Activated B cell treated with CpG ODN at 0.5 μM for 24 hours (primary cell): Measurements from ENCODE around the gene FGD5. TPM values are rescaled to one million over a fixed set of nuclear protein-coding genes. Genes with fewer than 3 reads are reported as not detected.

Experiments
- ATAC-seq: fragments of 200-7000 bp; cut with Tn5 transposase; one replicate; pipeline ENCODE4 v1.10.0; 2021; ENCODE audit warnings: low read depth, mild to moderate bottlenecking, moderate library complexity
- CTCF ChIA-PET: fragments of 350-600 bp; sonication (Branson Sonifier 250); formaldehyde crosslinking; loops from one replicate; lab custom pipeline; 2021; ENCODE audit warnings: antibody characterized with exemption; lab: Charles Lee
- POLR2A ChIA-PET: fragments of 350-600 bp; sonication (Branson Sonifier 250); formaldehyde crosslinking; loops from one replicate; lab custom pipeline; 2021; ENCODE audit warnings: antibody characterized with exemption; lab: Charles Lee
- DNase-seq: peaks from one replicate; pipeline ENCODE4 v3.0.0; 2022
- H3K27ac Mint-ChIP-seq: one replicate; pipeline ENCODE4 v1.8.0; 2020; ENCODE audit warnings: mixed read lengths
- H3K27me3 Mint-ChIP-seq: one replicate; pipeline ENCODE4 v1.8.0; 2021; ENCODE audit warnings: mixed read lengths
- H3K36me3 Mint-ChIP-seq: one replicate; pipeline ENCODE4 v1.8.0; 2021; ENCODE audit warnings: low read depth, mixed read lengths
- H3K4me1 Mint-ChIP-seq: one replicate; pipeline ENCODE4 v1.8.0; 2021; ENCODE audit warnings: mixed read lengths
- H3K4me3 Mint-ChIP-seq: one replicate; pipeline ENCODE4 v1.8.0; 2020; ENCODE audit warnings: mild to moderate bottlenecking, mixed read lengths
- H3K9me3 Mint-ChIP-seq: one replicate; pipeline ENCODE4 v1.8.0; 2020; ENCODE audit warnings: mixed read lengths
- CTCF ChIP-seq: fragments of 200-600 bp; IDR thresholded peaks from one replicate; pipeline ENCODE4 v1.8.0; 2022; ENCODE audit warnings: antibody characterized with exemption, mild to moderate bottlenecking
- intact Hi-C: fragments of 100-400 bp; cut with micrococcal nuclease; formaldehyde crosslinking; loops from one replicate; pipeline ENCODE4 v1.15.1; 2024
- total RNA-seq: library from RNA; stranded (reverse); gene quantifications from 2 replicates; pipeline ENCODE4 v1.2.3, GENCODE V29; 2022

The FGD5 gene
- total RNA-seq, 1 donor from 2014 or later: not detected

- DNase-seq (no peak), ATAC-seq (peak; percentile 99)
- Mint-ChIP-seq H3K27me3 (no peaks in the 10 kb centered on the region), H3K36me3 (peaks cover 14% of the 10 kb centered on the region), H3K4me1 (peaks cover 28% of the 10 kb centered on the region), H3K4me3 (no peak overlapping the region), H3K9me3 (peaks cover 2% of the 10 kb centered on the region), H3K27ac (peak overlapping the region; percentile 79)
- CTCF ChIA-PET: no interaction called here
- POLR2A ChIA-PET: interaction anchor here (0.7 to 1.7 kb wide), 8 partner anchors 8 to 329 kb away, joined by 3 to 7 read pairs (median 4); partner anchors contain the start of genes CCDC174 and NR2C2
- no peak for TF ChIP-seq CTCF
- intact Hi-C loops: no loop called here
Measured at GRCh38 chr3:14980689-14981088, 161.9 kb downstream of the FGD5 start.

Other genes starting within 250 kb of the FGD5 start
- 30.2 and 32.4 TPM in 2 replicates for gene CCDC174, start 167.2 kb upstream of the FGD5 start, total RNA-seq
- gene C3orf20, start 143.8 kb upstream of the FGD5 start, total RNA-seq: 0.16 and 0.17 TPM in 2 replicates
- 55.0 and 55.4 TPM in 2 replicates for gene NR2C2, start 128.6 kb downstream of the FGD5 start, total RNA-seq
- gene MRPS25, start 246.4 kb downstream of the FGD5 start, total RNA-seq: 72.4 and 85.9 TPM in 2 replicates